NCI-H2171 treated with DMSO at 0.1 percent for 48 hours (cell line): Measurements from ENCODE around the gene KCNH4.
A peak's percentile ranks its signal among the peaks of the same experiment; 100 is the strongest.

ENCODE experiments used
- DNase-seq: peaks from one replicate; lab custom pipeline; 2025; lab: John Stamatoyannopoulos, UW

Gene KCNH4

GRCh38 chr17:42117397-42118125 is 63.4 kb downstream of the KCNH4 start:
- DNase-seq, result no peak

GRCh38 chr17:42116705-42117396 is 64.1 kb downstream of the KCNH4 start:
- DNase-seq, result peak; percentile 78

- DNase-seq, result no peak
Observed at GRCh38 chr17:42114118-42114517, 66.8 kb downstream of the KCNH4 start.

- DNase-seq, result no peak
Observed at GRCh38 chr17:42113293-42114069, 67.5 kb downstream of the KCNH4 start.

GRCh38 chr17:42112552-42113176 is 68.3 kb downstream of the KCNH4 start, which contains the start of gene DHX58:
Gene DHX58 (minus strand): TSS chr17:42112714. CDS start chr17:42111892, 822 bp downstream.
- DNase-seq, result peak; percentile 32

GRCh38 chr17:42111871-42112551 is 68.9 kb downstream of the KCNH4 start:
- no peak for DNase-seq

- no peak for DNase-seq
Observed at GRCh38 chr17:42111265-42111636, 69.7 kb downstream of the KCNH4 start.

GRCh38 chr17:42110301-42111264 is 70.4 kb downstream of the KCNH4 start:
- no peak for DNase-seq

GRCh38 chr17:42109086-42109485 is 71.9 kb downstream of the KCNH4 start:
- no peak for DNase-seq

- DNase-seq, result peak; percentile 94
Observed at GRCh38 chr17:42107597-42108576, 73.1 kb downstream of the KCNH4 start.

- no peak for DNase-seq
Observed at GRCh38 chr17:42107124-42107523, 73.8 kb downstream of the KCNH4 start.
